ENCODE data around the gene SHC4.
"Not testable (repeated sequence)": the region's sequence is repeated elsewhere in the genome, so short reads cannot be mapped to it uniquely, and the experiment has no call there.

Gene SHC4

GRCh38 chr15:48856942-48857341 lies 106.8 kb downstream of the SHC4 start:
- Histone ChIP-seq H3K27me3 (ENCODE audit: control insufficient read depth in 1 of 2, insufficient read depth in 2 of 2, low read length in 2 of 2) (peaks cover 0 to 5% of the 10 kb centered on the region in 2 donors), H3K4me3 (ENCODE audit: low read depth in 1 of 2, low read length in 2 of 2) (no peak overlapping the region), H3K9ac (ENCODE audit: low read depth in 1 of 2, low read length in 2 of 2) (no peak overlapping the region), H3K36me3 (ENCODE audit: control insufficient read depth in 1 of 2, insufficient read depth in 2 of 2, low read length in 2 of 2) (no peaks in the 10 kb centered on the region), H3K9me3 (ENCODE audit: control insufficient read depth in 1 of 2, low read length in 2 of 2) (no peaks in the 10 kb centered on the region), H3K27ac (ENCODE audit: low read depth, low read length) (no peak overlapping the region), H3K4me1 (ENCODE audit: control insufficient read depth in 1 of 2, insufficient read depth in 2 of 2, low read length in 2 of 2) (peaks cover 0 to 9% of the 10 kb centered on the region in 2 donors)

GRCh38 chr15:48855501-48856440 lies 107.9 kb downstream of the SHC4 start:
- Histone ChIP-seq H3K9me3 (ENCODE audit: control insufficient read depth in 1 of 2, low read length in 2 of 2) (no peaks in the 10 kb centered on the region), H3K4me1 (ENCODE audit: control insufficient read depth in 1 of 2, insufficient read depth in 2 of 2, low read length in 2 of 2) (peaks cover 0 to 9% of the 10 kb centered on the region in 2 donors), H3K27ac (ENCODE audit: low read depth, low read length) (no peak overlapping the region), H3K27me3 (ENCODE audit: control insufficient read depth in 1 of 2, insufficient read depth in 2 of 2, low read length in 2 of 2) (peaks cover 0 to 5% of the 10 kb centered on the region in 2 donors), H3K36me3 (ENCODE audit: control insufficient read depth in 1 of 2, insufficient read depth in 2 of 2, low read length in 2 of 2) (no peaks in the 10 kb centered on the region), H3K4me3 (ENCODE audit: low read depth in 1 of 2, low read length in 2 of 2) (no peak overlapping the region), H3K9ac (ENCODE audit: low read depth in 1 of 2, low read length in 2 of 2) (no peak overlapping the region)

- H3K4me3 ChIP-seq (ENCODE audit: low read depth in 1 of 2, low read length in 2 of 2); H3K4me1 ChIP-seq (ENCODE audit: control insufficient read depth in 1 of 2, insufficient read depth in 2 of 2, low read length in 2 of 2); H3K27me3 ChIP-seq (ENCODE audit: control insufficient read depth in 1 of 2, insufficient read depth in 2 of 2, low read length in 2 of 2); H3K36me3 ChIP-seq (ENCODE audit: control insufficient read depth in 1 of 2, insufficient read depth in 2 of 2, low read length in 2 of 2); H3K27ac ChIP-seq (ENCODE audit: low read depth, low read length); H3K9me3 ChIP-seq (ENCODE audit: control insufficient read depth in 1 of 2, low read length in 2 of 2); H3K9ac ChIP-seq (ENCODE audit: low read depth in 1 of 2, low read length in 2 of 2): not testable (repeated sequence)
These were observed 109.3 kb downstream of the SHC4 start for GRCh38 chr15:48854434-48854833.

GRCh38 chr15:48851956-48852355 lies 111.8 kb downstream of the SHC4 start:
- no peak overlapping the region for H3K4me3 ChIP-seq (ENCODE audit: low read depth in 1 of 2, low read length in 2 of 2)
- H3K36me3 ChIP-seq (ENCODE audit: control insufficient read depth in 1 of 2, insufficient read depth in 2 of 2, low read length in 2 of 2) = no peaks in the 10 kb centered on the region
- no peak overlapping the region for H3K9ac ChIP-seq (ENCODE audit: low read depth in 1 of 2, low read length in 2 of 2)
- H3K9me3 ChIP-seq (ENCODE audit: control insufficient read depth in 1 of 2, low read length in 2 of 2) = no peaks in the 10 kb centered on the region
- H3K27me3 ChIP-seq (ENCODE audit: control insufficient read depth in 1 of 2, insufficient read depth in 2 of 2, low read length in 2 of 2) = no peaks in the 10 kb centered on the region
- peaks cover 0 to 9% of the 10 kb centered on the region in 2 donors for H3K4me1 ChIP-seq (ENCODE audit: control insufficient read depth in 1 of 2, insufficient read depth in 2 of 2, low read length in 2 of 2)
- H3K27ac ChIP-seq (ENCODE audit: low read depth, low read length) = no peak overlapping the region

GRCh38 chr15:48850648-48851047 lies 113.1 kb downstream of the SHC4 start:
- H3K4me3 ChIP-seq (ENCODE audit: low read depth in 1 of 2, low read length in 2 of 2) = no peak overlapping the region
- H3K36me3 ChIP-seq (ENCODE audit: control insufficient read depth in 1 of 2, insufficient read depth in 2 of 2, low read length in 2 of 2) = no peaks in the 10 kb centered on the region
- no peaks in the 10 kb centered on the region for H3K27me3 ChIP-seq (ENCODE audit: control insufficient read depth in 1 of 2, insufficient read depth in 2 of 2, low read length in 2 of 2)
- H3K9ac ChIP-seq (ENCODE audit: low read depth in 1 of 2, low read length in 2 of 2) = no peak overlapping the region
- no peaks in the 10 kb centered on the region for H3K9me3 ChIP-seq (ENCODE audit: control insufficient read depth in 1 of 2, low read length in 2 of 2)
- peaks cover 0 to 4% of the 10 kb centered on the region in 2 donors for H3K4me1 ChIP-seq (ENCODE audit: control insufficient read depth in 1 of 2, insufficient read depth in 2 of 2, low read length in 2 of 2)
- H3K27ac ChIP-seq (ENCODE audit: low read depth, low read length) = no peak overlapping the region

- no peaks in the 10 kb centered on the region for H3K36me3 ChIP-seq (ENCODE audit: control insufficient read depth in 1 of 2, insufficient read depth in 2 of 2, low read length in 2 of 2)
- no peak overlapping the region for H3K4me3 ChIP-seq (ENCODE audit: low read depth in 1 of 2, low read length in 2 of 2)
- H3K27me3 ChIP-seq (ENCODE audit: control insufficient read depth in 1 of 2, insufficient read depth in 2 of 2, low read length in 2 of 2) = no peaks in the 10 kb centered on the region
- H3K9me3 ChIP-seq (ENCODE audit: control insufficient read depth in 1 of 2, low read length in 2 of 2) = no peaks in the 10 kb centered on the region
- no peaks in the 10 kb centered on the region for H3K4me1 ChIP-seq (ENCODE audit: control insufficient read depth in 1 of 2, insufficient read depth in 2 of 2, low read length in 2 of 2)
- H3K9ac ChIP-seq (ENCODE audit: low read depth in 1 of 2, low read length in 2 of 2) = no peak overlapping the region
- H3K27ac ChIP-seq (ENCODE audit: low read depth, low read length) = no peak overlapping the region
These were observed 118.6 kb downstream of the SHC4 start for GRCh38 chr15:48845123-48845522.

- Histone ChIP-seq H3K27me3 (ENCODE audit: control insufficient read depth in 1 of 2, insufficient read depth in 2 of 2, low read length in 2 of 2) (no peaks in the 10 kb centered on the region), H3K9ac (ENCODE audit: low read depth in 1 of 2, low read length in 2 of 2) (no peak overlapping the region), H3K9me3 (ENCODE audit: control insufficient read depth in 1 of 2, low read length in 2 of 2) (no peaks in the 10 kb centered on the region), H3K4me3 (ENCODE audit: low read depth in 1 of 2, low read length in 2 of 2) (no peak overlapping the region), H3K27ac (ENCODE audit: low read depth, low read length) (no peak overlapping the region), H3K4me1 (ENCODE audit: control insufficient read depth in 1 of 2, insufficient read depth in 2 of 2, low read length in 2 of 2) (no peaks in the 10 kb centered on the region), H3K36me3 (ENCODE audit: control insufficient read depth in 1 of 2, insufficient read depth in 2 of 2, low read length in 2 of 2) (no peaks in the 10 kb centered on the region)
These were observed 121.2 kb downstream of the SHC4 start for GRCh38 chr15:48842501-48842900.

- no peak overlapping the region for H3K27ac ChIP-seq (ENCODE audit: low read depth, low read length)
- H3K4me3 ChIP-seq (ENCODE audit: low read depth in 1 of 2, low read length in 2 of 2) = no peak overlapping the region
- peaks cover 0 to 3% of the 10 kb centered on the region in 2 donors for H3K9me3 ChIP-seq (ENCODE audit: control insufficient read depth in 1 of 2, low read length in 2 of 2)
- no peaks in the 10 kb centered on the region for H3K36me3 ChIP-seq (ENCODE audit: control insufficient read depth in 1 of 2, insufficient read depth in 2 of 2, low read length in 2 of 2)
- no peaks in the 10 kb centered on the region for H3K27me3 ChIP-seq (ENCODE audit: control insufficient read depth in 1 of 2, insufficient read depth in 2 of 2, low read length in 2 of 2)
- no peak overlapping the region for H3K9ac ChIP-seq (ENCODE audit: low read depth in 1 of 2, low read length in 2 of 2)
- no peaks in the 10 kb centered on the region for H3K4me1 ChIP-seq (ENCODE audit: control insufficient read depth in 1 of 2, insufficient read depth in 2 of 2, low read length in 2 of 2)
These were observed 129.0 kb downstream of the SHC4 start for GRCh38 chr15:48834756-48835155.

- Histone ChIP-seq H3K4me3 (ENCODE audit: low read depth in 1 of 2, low read length in 2 of 2) (no peak overlapping the region), H3K27me3 (ENCODE audit: control insufficient read depth in 1 of 2, insufficient read depth in 2 of 2, low read length in 2 of 2) (no peaks in the 10 kb centered on the region), H3K9me3 (ENCODE audit: control insufficient read depth in 1 of 2, low read length in 2 of 2) (peaks cover 0 to 3% of the 10 kb centered on the region in 2 donors), H3K9ac (ENCODE audit: low read depth in 1 of 2, low read length in 2 of 2) (no peak overlapping the region), H3K27ac (ENCODE audit: low read depth, low read length) (no peak overlapping the region), H3K36me3 (ENCODE audit: control insufficient read depth in 1 of 2, insufficient read depth in 2 of 2, low read length in 2 of 2) (no peaks in the 10 kb centered on the region), H3K4me1 (ENCODE audit: control insufficient read depth in 1 of 2, insufficient read depth in 2 of 2, low read length in 2 of 2) (no peaks in the 10 kb centered on the region)
These were observed 130.0 kb downstream of the SHC4 start for GRCh38 chr15:48833526-48834239.

GRCh38 chr15:48832648-48833047 lies 131.1 kb downstream of the SHC4 start:
- no peaks in the 10 kb centered on the region for H3K27me3 ChIP-seq (ENCODE audit: control insufficient read depth in 1 of 2, insufficient read depth in 2 of 2, low read length in 2 of 2)
- no peak overlapping the region for H3K27ac ChIP-seq (ENCODE audit: low read depth, low read length)
- H3K9me3 ChIP-seq (ENCODE audit: control insufficient read depth in 1 of 2, low read length in 2 of 2) = peaks cover 0 to 3% of the 10 kb centered on the region in 2 donors
- H3K4me3 ChIP-seq (ENCODE audit: low read depth in 1 of 2, low read length in 2 of 2) = no peak overlapping the region
- no peaks in the 10 kb centered on the region for H3K36me3 ChIP-seq (ENCODE audit: control insufficient read depth in 1 of 2, insufficient read depth in 2 of 2, low read length in 2 of 2)
- no peak overlapping the region for H3K9ac ChIP-seq (ENCODE audit: low read depth in 1 of 2, low read length in 2 of 2)
- H3K4me1 ChIP-seq (ENCODE audit: control insufficient read depth in 1 of 2, insufficient read depth in 2 of 2, low read length in 2 of 2) = no peaks in the 10 kb centered on the region

Data from duodenal mucosa (tissue), 2 donors.